CD4-positive, CD25-positive, alpha-beta regulatory T cell (primary cell): ENCODE measurements around the gene GAGE12D. TPM values are rescaled to one million over a fixed set of nuclear protein-coding genes. Genes with fewer than 3 reads are reported as not detected.
"Not testable (repeated sequence)": the region's sequence is repeated elsewhere in the genome, so short reads cannot be mapped to it uniquely, and the experiment has no call there.

Experiments
- ATAC-seq, 2 donors: fragments of 150-1000 bp; cut with Tn5 transposase; one replicate each; pipeline ENCODE4 v1.10.0; 2021; ENCODE audit warnings: low read depth in 2 of 2, moderate number of reproducible peaks in 2 of 2, moderate library complexity in 1 of 2
- DNase-seq, 3 donors: peaks; one replicate each; pipeline versions ENCODE4 v3.0.0 to v3.0.0-alpha.2; 2012 to 2022; ENCODE audit warnings: mixed read lengths in 1 of 3
- H3K27ac ChIP-seq: one replicate; pipeline ENCODE4 v1.7.0; 2013; ENCODE audit warnings: mild to moderate bottlenecking, low read length; ENCODE audit not compliant: insufficient read depth, poor library complexity, severe bottlenecking
- H3K27me3 ChIP-seq: one replicate; pipeline ENCODE4 v1.7.0; 2013; ENCODE audit warnings: low read length; ENCODE audit not compliant: control insufficient read depth, insufficient read depth
- H3K36me3 ChIP-seq: one replicate; pipeline ENCODE4 v1.7.0; 2013; ENCODE audit warnings: mild to moderate bottlenecking, low read length, moderate library complexity; ENCODE audit not compliant: control insufficient read depth, insufficient read depth
- H3K4me1 ChIP-seq: 2 replicates; pipeline ENCODE4 v1.7.0; 2013; ENCODE audit warnings: mild to moderate bottlenecking, low read length; ENCODE audit not compliant: insufficient read depth, control insufficient read depth, poor library complexity, severe bottlenecking
- H3K4me3 ChIP-seq: one replicate; pipeline ENCODE4 v1.7.0; 2013; ENCODE audit warnings: low read depth, mild to moderate bottlenecking, low read length, moderate library complexity
- H3K9me3 ChIP-seq, 2 experiments: 1 replicate in 1 of 2; 2 replicates in 1 of 2; pipeline ENCODE4 v1.7.0; 2013; ENCODE audit warnings: low read length in 2 of 2, mild to moderate bottlenecking in 1 of 2, moderate library complexity in 1 of 2; ENCODE audit not compliant: control insufficient read depth in 2 of 2
- H3K27ac Mint-ChIP-seq, 3 donors: one replicate each; pipeline ENCODE4 v1.8.0; 2020 to 2022; ENCODE audit warnings: mild to moderate bottlenecking in 3 of 3, mixed read lengths in 3 of 3, moderate library complexity in 2 of 3
- H3K27me3 Mint-ChIP-seq: one replicate; pipeline ENCODE4 v1.8.0; 2022; ENCODE audit warnings: mild to moderate bottlenecking, mixed read lengths
- H3K36me3 Mint-ChIP-seq: one replicate; pipeline ENCODE4 v1.8.0; 2020; ENCODE audit warnings: mixed read lengths
- H3K4me1 Mint-ChIP-seq, 4 donors: one replicate each; pipeline ENCODE4 v1.8.0; 2020 to 2022; ENCODE audit warnings: mixed read lengths in 4 of 4, mild to moderate bottlenecking in 1 of 4
- H3K4me3 Mint-ChIP-seq, 4 donors: one replicate each; pipeline ENCODE4 v1.8.0; 2020 to 2022; ENCODE audit warnings: mild to moderate bottlenecking in 4 of 4, mixed read lengths in 4 of 4, moderate library complexity in 3 of 4
- H3K9me3 Mint-ChIP-seq, 7 donors: one replicate each; pipeline ENCODE4 v1.8.0; 2020 to 2022; ENCODE audit warnings: mixed read lengths in 7 of 7, mild to moderate bottlenecking in 3 of 7, moderate library complexity in 2 of 7
- polyA plus RNA-seq, 4 donors: library from polyadenylated mRNA; unstranded; fragments of 300-500 nt; fragmentation: Illumina TruSeq; gene quantifications; one replicate each; pipeline ENCODE4 v1.2.3, GENCODE V29; 2021
- total RNA-seq: library from RNA; stranded (reverse); gene quantifications from one replicate; pipeline ENCODE4 v1.2.3, GENCODE V29; 2022

The GAGE12D gene
- total RNA-seq (not detected), polyA plus RNA-seq (not detected)

GRCh38 chrX:49541433-49541832, at the start of gene GAGE12D:
Gene GAGE12D (plus strand): TSS chrX:49541733. CDS start chrX:49542888, 1,155 bp downstream.
- H3K36me3 Mint-ChIP-seq, H3K4me1 ChIP-seq, H3K9me3 Mint-ChIP-seq, H3K4me3 Mint-ChIP-seq, H3K9me3 ChIP-seq, H3K4me3 ChIP-seq, H3K27ac ChIP-seq, H3K36me3 ChIP-seq, ATAC-seq, H3K27me3 ChIP-seq, DNase-seq, H3K27me3 Mint-ChIP-seq, H3K27ac Mint-ChIP-seq, H3K4me1 Mint-ChIP-seq: not testable (repeated sequence)

- H3K36me3 Mint-ChIP-seq, H3K4me3 Mint-ChIP-seq, H3K27me3 ChIP-seq, H3K9me3 Mint-ChIP-seq, H3K4me1 Mint-ChIP-seq, H3K36me3 ChIP-seq, ATAC-seq, H3K9me3 ChIP-seq, H3K4me3 ChIP-seq, DNase-seq, H3K27ac Mint-ChIP-seq, H3K27me3 Mint-ChIP-seq, H3K27ac ChIP-seq, H3K4me1 ChIP-seq: not testable (repeated sequence)
Observed at GRCh38 chrX:49531877-49532276, 9.7 kb upstream of the GAGE12D start, which contains the start of gene GAGE12C. Gene GAGE12C (plus strand): TSS chrX:49532177. CDS start chrX:49533332, 1,155 bp downstream.

GRCh38 chrX:49550989-49551388, 9.5 kb downstream of the GAGE12D start, which contains the start of gene GAGE12E:
Gene GAGE12E (plus strand): TSS chrX:49551289. CDS start chrX:49552444, 1,155 bp downstream.
- H3K27me3 Mint-ChIP-seq, H3K27me3 ChIP-seq, ATAC-seq, H3K4me1 Mint-ChIP-seq, DNase-seq, H3K9me3 ChIP-seq, H3K4me3 Mint-ChIP-seq, H3K9me3 Mint-ChIP-seq, H3K4me3 ChIP-seq, H3K36me3 Mint-ChIP-seq, H3K27ac Mint-ChIP-seq, H3K27ac ChIP-seq, H3K36me3 ChIP-seq, H3K4me1 ChIP-seq: not testable (repeated sequence)

GRCh38 chrX:49560542-49560941, 19.0 kb downstream of the GAGE12D start, which contains the start of gene GAGE12F:
Gene GAGE12F (plus strand): TSS chrX:49560842. CDS start chrX:49561997, 1,155 bp downstream.
- H3K4me1 ChIP-seq, H3K9me3 ChIP-seq, ATAC-seq, H3K36me3 ChIP-seq, H3K27me3 Mint-ChIP-seq, H3K4me3 Mint-ChIP-seq, H3K4me1 Mint-ChIP-seq, H3K27me3 ChIP-seq, DNase-seq, H3K27ac Mint-ChIP-seq, H3K4me3 ChIP-seq, H3K36me3 Mint-ChIP-seq, H3K9me3 Mint-ChIP-seq, H3K27ac ChIP-seq: not testable (repeated sequence)

- H3K4me3 ChIP-seq, DNase-seq, H3K4me1 ChIP-seq, H3K27me3 Mint-ChIP-seq, H3K4me3 Mint-ChIP-seq, H3K9me3 Mint-ChIP-seq, H3K27ac ChIP-seq, ATAC-seq, H3K9me3 ChIP-seq, H3K36me3 Mint-ChIP-seq, H3K27me3 ChIP-seq, H3K4me1 Mint-ChIP-seq, H3K27ac Mint-ChIP-seq, H3K36me3 ChIP-seq: not testable (repeated sequence)
Observed at GRCh38 chrX:49568728-49569127, 27.2 kb downstream of the GAGE12D start.

- H3K27ac Mint-ChIP-seq, H3K4me3 ChIP-seq, H3K9me3 ChIP-seq, ATAC-seq, H3K27me3 Mint-ChIP-seq, DNase-seq, H3K4me1 ChIP-seq, H3K27ac ChIP-seq, H3K9me3 Mint-ChIP-seq, H3K4me1 Mint-ChIP-seq, H3K27me3 ChIP-seq, H3K4me3 Mint-ChIP-seq, H3K36me3 Mint-ChIP-seq, H3K36me3 ChIP-seq: not testable (repeated sequence)
Observed at GRCh38 chrX:49569152-49569551, 27.6 kb downstream of the GAGE12D start.

- not testable (repeated sequence) for H3K27me3 ChIP-seq, H3K27ac ChIP-seq, ATAC-seq, H3K4me3 Mint-ChIP-seq, H3K9me3 ChIP-seq, H3K27me3 Mint-ChIP-seq, H3K9me3 Mint-ChIP-seq, H3K36me3 Mint-ChIP-seq, H3K27ac Mint-ChIP-seq, H3K4me1 Mint-ChIP-seq, H3K4me3 ChIP-seq, H3K36me3 ChIP-seq, DNase-seq, H3K4me1 ChIP-seq
Observed at GRCh38 chrX:49570100-49570499, 28.6 kb downstream of the GAGE12D start, which contains the start of gene GAGE12G. Gene GAGE12G (plus strand): TSS chrX:49570400. CDS start chrX:49571555, 1,155 bp downstream.

GRCh38 chrX:49579649-49580048, 38.1 kb downstream of the GAGE12D start, which contains the start of gene GAGE12H:
Gene GAGE12H (plus strand): TSS chrX:49579949. CDS start chrX:49581104, 1,155 bp downstream.
- H3K9me3 ChIP-seq, result not testable (repeated sequence)

More at GRCh38 chrX:49579649-49580048, 38.1 kb downstream of the GAGE12D start, which contains the start of gene GAGE12H:
- H3K27ac ChIP-seq, H3K27me3 Mint-ChIP-seq, H3K27me3 ChIP-seq, DNase-seq, H3K4me1 ChIP-seq, H3K9me3 Mint-ChIP-seq, H3K4me3 Mint-ChIP-seq, H3K4me3 ChIP-seq, ATAC-seq, H3K36me3 ChIP-seq, H3K36me3 Mint-ChIP-seq, H3K4me1 Mint-ChIP-seq, H3K27ac Mint-ChIP-seq: not testable (repeated sequence)
